PC-9 (cell line): ENCODE measurements around the gene ACP4. TPM values are rescaled to one million over a fixed set of nuclear protein-coding genes. Genes with fewer than 3 reads are reported as not detected.
"Not testable (repeated sequence)": the region's sequence is repeated elsewhere in the genome, so short reads cannot be mapped to it uniquely, and the experiment has no call there.

Experiments used
- BruUV-seq: library from RNA; stranded (reverse); fragments of 400-500 nt; replicated peaks from 2 replicates; lab custom pipeline; 2021; lab: Mats Ljungman, UMichigan
- CTCF ChIA-PET: fragments of 300-600 bp; sonication (Branson Sonifier 250); formaldehyde crosslinking; loops from one replicate; lab custom pipeline; 2022; ENCODE audit warnings: antibody characterized with exemption; lab: Charles Lee
- POLR2A ChIA-PET: fragments of 300-600 bp; sonication (Branson Sonifier 250); formaldehyde crosslinking; loops from one replicate; lab custom pipeline; 2022; ENCODE audit warnings: antibody characterized with exemption; ENCODE audit not compliant: unreplicated experiment; lab: Charles Lee
- DNase-seq, 2 experiments: peaks; one replicate each; pipeline versions ENCODE4 v3.0.0 to v3.0.0-alpha.2; 2015 to 2022; ENCODE audit warnings: mixed read lengths in 1 of 2
- H2AFZ ChIP-seq: fragments of 200-600 bp; sonication (generic); 2 replicates; pipeline ENCODE4 v1.8.1; 2017; ENCODE audit warnings: antibody characterized with exemption
- H3F3A ChIP-seq: fragments of 200-600 bp; sonication (generic); 2 replicates; pipeline ENCODE4 v1.8.1; 2017; ENCODE audit warnings: antibody characterized with exemption, mild to moderate bottlenecking, low read depth; ENCODE audit not compliant: insufficient read depth
- H3K27ac ChIP-seq: fragments of 200-600 bp; sonication (generic); 2 replicates; pipeline ENCODE4 v1.6.1; 2016; ENCODE audit warnings: mixed run types
- H3K27me3 ChIP-seq: fragments of 200-600 bp; sonication (generic); 2 replicates; pipeline ENCODE4 v1.6.1; 2016; ENCODE audit warnings: low read depth, mixed run types; ENCODE audit not compliant: insufficient read depth
- H3K36me3 ChIP-seq: fragments of 200-600 bp; sonication (generic); 2 replicates; pipeline ENCODE4 v1.6.1; 2016; ENCODE audit warnings: low read depth, mixed run types
- H3K4me1 ChIP-seq: fragments of 200-600 bp; sonication (generic); replicated peaks from 2 replicates; pipeline ENCODE4 v1.6.1; 2016; ENCODE audit warnings: mixed run types; ENCODE audit not compliant: insufficient read depth
- H3K4me2 ChIP-seq: fragments of 200-600 bp; sonication (generic); 2 replicates; pipeline ENCODE4 v1.6.1; 2017; ENCODE audit warnings: mixed run types
- H3K4me3 ChIP-seq: fragments of 200-600 bp; sonication (generic); 2 replicates; pipeline ENCODE4 v1.6.1; 2016; ENCODE audit warnings: mixed run types
- H3K79me2 ChIP-seq: fragments of 200-600 bp; sonication (generic); 2 replicates; pipeline ENCODE4 v1.6.1; 2017; ENCODE audit warnings: low read depth, mixed run types
- H3K9me2 ChIP-seq: fragments of 200-600 bp; sonication (generic); 2 replicates; pipeline ENCODE4 v1.8.1; 2017; ENCODE audit warnings: mild to moderate bottlenecking; ENCODE audit not compliant: insufficient read depth
- H3K9me3 ChIP-seq: fragments of 200-600 bp; sonication (generic); 2 replicates; pipeline ENCODE4 v1.8.1; 2016; ENCODE audit warnings: low read depth; ENCODE audit not compliant: insufficient read depth
- H4K20me1 ChIP-seq: fragments of 200-600 bp; sonication (generic); 2 replicates; pipeline ENCODE4 v1.8.1; 2017; ENCODE audit not compliant: insufficient read depth
- CTCF ChIP-seq: fragments of 200-600 bp; sonication (generic); conservative IDR thresholded peaks from 2 replicates; pipeline ENCODE4 v1.6.1; 2017; ENCODE audit warnings: mixed run types, antibody characterized with exemption, mild to moderate bottlenecking, moderate library complexity
- EZH2 ChIP-seq: fragments of 200-600 bp; sonication (generic); IDR thresholded peaks from 2 replicates; pipeline ENCODE4 v1.8.0; 2017; ENCODE audit warnings: antibody characterized with exemption, low read depth
- intact Hi-C: fragments of 100-400 bp; cut with micrococcal nuclease; formaldehyde crosslinking; loops from one replicate; pipeline ENCODE4 v1.10.0; 2022; ENCODE audit not compliant: unreplicated experiment
- total RNA-seq: library from RNA; stranded (reverse); gene quantifications from 2 replicates; pipeline ENCODE4 v1.2.3, GENCODE V29; 2021

ACP4 gene
- total RNA-seq, 1 experiment from 2014 or later, result not detected

- no TSS peak for BruUV-seq
- Histone ChIP-seq H3K4me3 (no peak overlapping the region), H3K9me3 (no peaks in the 10 kb centered on the region), H3K4me1 (peaks cover 5% of the 10 kb centered on the region; the same call in 1 of the 2 replicates), H3K79me2 (peaks cover 6% of the 10 kb centered on the region), H3K27me3 (peaks cover 16% of the 10 kb centered on the region), H3K4me2 (no peak overlapping the region), H3K36me3 (no peaks in the 10 kb centered on the region), H2AFZ (no peak overlapping the region), H3K9me2 (no peaks in the 10 kb centered on the region), H4K20me1 (no peaks in the 10 kb centered on the region), H3F3A (no peaks in the 10 kb centered on the region), H3K27ac (no peak overlapping the region)
- CTCF ChIA-PET, result no interaction called here
- POLR2A ChIA-PET, result no interaction called here
- intact Hi-C loops, result loop anchor here (10.0 kb wide), 1 partner anchor 206 kb away; the partner anchor contains the start of gene KLK10
- DNase-seq, result no peak
- TF ChIP-seq CTCF, result no peak
- TF ChIP-seq EZH2, result no peak
These were observed 18.6 kb downstream of the ACP4 start for GRCh38 chr19:50808856-50809255.

GRCh38 chr19:50811622-50812238 lies 21.5 kb downstream of the ACP4 start:
- POLR2A ChIA-PET, result interaction anchor here (0.7 kb wide), 1 partner anchor 28 kb away, joined by 3 read pairs; no protein-coding TSS in a partner anchor
- H3K4me2 ChIP-seq, H3K9me3 ChIP-seq, H2AFZ ChIP-seq, H3K79me2 ChIP-seq, DNase-seq, H3K27ac ChIP-seq, H3K4me1 ChIP-seq, H3K9me2 ChIP-seq, BruUV-seq, CTCF ChIA-PET, H3K36me3 ChIP-seq, H3F3A ChIP-seq, intact Hi-C loops, H4K20me1 ChIP-seq, H3K4me3 ChIP-seq: not testable (repeated sequence)
- H3K27me3 ChIP-seq, result peaks cover 44% of the 10 kb centered on the region

GRCh38 chr19:50812474-50812873 lies 22.3 kb downstream of the ACP4 start:
- Histone ChIP-seq H3K4me1 (no peaks in the 10 kb centered on the region), H3K4me2 (no peak overlapping the region), H3K9me2 (no peaks in the 10 kb centered on the region), H3K27me3 (peaks cover 51% of the 10 kb centered on the region), H2AFZ (no peak overlapping the region), H4K20me1 (no peaks in the 10 kb centered on the region), H3K27ac (no peak overlapping the region), H3F3A (no peaks in the 10 kb centered on the region), H3K4me3 (no peak overlapping the region), H3K9me3 (no peaks in the 10 kb centered on the region), H3K36me3 (no peaks in the 10 kb centered on the region), H3K79me2 (no peaks in the 10 kb centered on the region)
- CTCF ChIA-PET, result no interaction called here
- BruUV-seq, result no TSS peak
- no peak for DNase-seq
- POLR2A ChIA-PET, result no interaction called here
- TF ChIP-seq EZH2 (no peak), CTCF (no peak)
- intact Hi-C loops, result no loop called here

- Histone ChIP-seq H3K4me3 (no peak overlapping the region), H3K4me2 (no peak overlapping the region)
- CTCF ChIA-PET, result no interaction called here
These were observed 24.7 kb downstream of the ACP4 start for GRCh38 chr19:50814883-50815282.

More at GRCh38 chr19:50814883-50815282, 24.7 kb downstream of the ACP4 start:
- no peaks in the 10 kb centered on the region for H3K36me3 ChIP-seq
- TF ChIP-seq CTCF (no peak), EZH2 (no peak)
- H2AFZ ChIP-seq, result no peak overlapping the region
- H3K27me3 ChIP-seq, result peaks cover 74% of the 10 kb centered on the region
- POLR2A ChIA-PET, result no interaction called here
- no peaks in the 10 kb centered on the region for H3K79me2 ChIP-seq
- no peaks in the 10 kb centered on the region for H3F3A ChIP-seq
- H3K9me2 ChIP-seq, result no peaks in the 10 kb centered on the region
- H3K4me1 ChIP-seq, result no peaks in the 10 kb centered on the region
- H3K27ac ChIP-seq, result no peak overlapping the region
- intact Hi-C loops, result no loop called here
- no peaks in the 10 kb centered on the region for H3K9me3 ChIP-seq
- H4K20me1 ChIP-seq, result no peaks in the 10 kb centered on the region
- no TSS peak for BruUV-seq
- no peak for DNase-seq
